Stimulated activated CD4-positive, alpha-beta T cell treated with anti-CD3 and anti-CD28 coated beads, Interleukin-1b, Interleukin-23, amount 100 ng/mL, for 1 hour (primary cell): ENCODE measurements around the gene PRKCE.

Experiments
- DNase-seq, 2 donors: peaks; one replicate each; pipeline ENCODE4 v3.0.0-alpha.2; 2020; ENCODE audit warnings: low read depth in 2 of 2

The PRKCE gene

DNA sequence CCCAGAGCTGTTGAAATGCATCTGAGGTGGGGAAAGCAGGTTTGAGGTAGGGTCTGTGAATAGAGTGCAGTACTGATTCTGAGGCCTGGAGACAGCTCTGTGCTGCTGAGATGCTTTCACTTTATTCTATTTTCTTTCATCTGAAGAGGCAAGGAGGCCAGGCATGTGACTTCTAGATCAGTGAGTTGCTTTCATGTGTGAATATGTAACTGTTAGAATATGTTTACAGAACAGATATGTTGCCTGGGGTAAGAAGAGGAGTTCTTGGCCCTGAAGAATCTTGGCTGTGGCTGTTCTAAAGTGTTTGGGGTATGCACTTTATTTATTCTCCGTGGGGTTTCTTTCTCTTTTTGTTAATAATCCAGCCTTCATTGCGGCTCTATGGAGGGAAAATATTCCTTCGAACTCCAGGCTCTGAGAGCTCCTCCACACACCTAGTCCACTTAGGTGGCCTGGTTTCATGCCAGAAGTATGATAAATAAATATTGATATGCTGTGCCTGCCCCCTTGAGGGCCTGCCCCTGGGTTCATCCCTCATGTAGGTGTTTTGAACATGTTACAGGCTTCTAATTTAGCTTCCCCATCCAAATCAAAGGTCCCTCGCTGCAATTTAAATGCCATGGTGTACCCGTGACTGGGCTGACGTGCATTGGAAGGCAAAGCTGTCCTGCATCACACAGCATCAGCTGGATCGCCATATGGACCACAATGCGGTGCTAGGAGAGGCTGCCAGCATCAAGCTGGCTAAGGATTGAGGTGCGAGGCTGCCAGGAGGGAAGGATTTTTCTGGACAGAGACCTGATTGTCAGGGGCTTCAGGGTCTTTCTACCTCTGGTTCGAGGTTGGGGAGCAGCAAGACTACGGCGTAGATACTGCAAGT is 102.9 kb downstream of the PRKCE start:
- no peak for DNase-seq

DNA sequence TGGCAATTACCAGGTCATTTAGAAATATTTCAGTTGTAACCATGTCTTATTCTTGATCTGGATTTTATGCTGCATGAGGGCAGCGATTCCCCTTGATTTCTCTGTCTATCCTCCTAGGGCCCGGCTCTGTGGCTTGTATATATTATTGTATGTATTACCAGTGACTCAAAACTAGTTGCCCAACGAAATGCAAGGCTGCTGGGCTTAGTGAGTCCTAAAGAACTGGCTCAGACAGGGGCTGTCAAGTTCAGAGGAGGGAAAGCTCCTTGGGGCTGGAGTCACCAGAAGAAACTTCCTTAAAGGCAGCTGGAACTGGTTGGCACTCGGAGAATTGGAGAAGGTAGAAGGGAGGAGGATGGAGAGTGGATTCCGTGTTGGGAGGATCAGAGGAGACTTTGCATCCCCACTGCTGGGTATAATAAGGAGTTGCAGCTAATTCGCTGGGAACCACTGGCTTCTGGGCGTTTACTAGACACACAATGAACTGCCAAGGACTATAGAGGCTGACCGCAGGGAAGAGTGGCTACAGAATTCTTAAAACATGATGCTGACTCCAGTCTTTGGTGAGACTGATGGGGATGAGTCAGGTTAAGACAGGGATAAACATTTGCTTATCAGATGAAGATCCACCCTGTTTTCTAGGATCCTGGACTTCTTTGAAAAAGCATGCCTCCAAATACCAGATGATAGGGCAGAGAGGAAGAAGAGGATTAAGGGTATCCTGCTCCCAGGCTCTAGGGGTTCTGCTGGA is 104.3 kb downstream of the PRKCE start:
- DNase-seq, result no peak

DNA sequence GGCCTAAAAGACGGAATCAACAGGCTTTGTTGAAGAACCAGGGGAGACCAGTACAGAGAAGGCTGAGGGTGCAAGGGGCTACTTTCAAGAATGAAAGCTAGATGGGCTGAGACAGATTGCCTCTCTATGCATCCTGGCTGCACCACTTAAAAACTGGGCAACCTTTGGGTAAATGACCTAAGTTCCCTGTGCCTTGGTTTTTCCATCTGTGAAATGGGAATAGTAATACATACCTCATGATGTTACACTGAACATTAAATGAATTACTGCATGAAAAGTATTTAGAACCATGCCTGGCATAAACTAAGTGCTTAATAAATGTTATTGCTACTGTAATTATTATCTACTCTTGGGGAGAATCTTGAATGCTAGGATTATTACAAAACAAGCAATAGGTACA is 106.5 kb downstream of the PRKCE start:
- DNase-seq, result no peak

DNA sequence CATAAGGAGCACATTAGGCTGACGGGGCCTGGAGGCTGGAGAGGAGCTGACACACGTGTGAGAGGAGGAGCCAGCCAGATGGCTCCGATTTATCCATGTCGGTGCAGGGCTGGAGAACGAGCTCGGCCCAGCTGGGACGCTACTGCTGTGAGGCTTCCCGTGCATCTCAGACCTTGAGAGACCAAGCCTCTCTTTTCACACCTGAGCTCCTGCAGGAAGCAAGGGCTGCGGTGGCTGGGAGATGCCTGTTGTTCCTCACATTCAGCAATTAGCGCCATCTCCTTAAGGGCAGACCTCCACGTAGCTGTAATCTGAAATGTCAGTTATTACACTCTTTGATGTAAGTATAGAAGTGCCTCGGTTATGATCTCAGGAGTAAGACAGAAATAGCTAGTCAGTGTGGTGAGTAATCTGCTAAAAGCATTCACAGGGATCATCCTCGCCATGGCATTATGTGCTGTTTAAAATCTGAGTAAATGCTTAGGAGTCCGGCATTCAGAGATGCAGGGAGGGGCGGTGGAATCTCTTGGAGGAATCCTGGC is 107.9 kb downstream of the PRKCE start:
- no peak for DNase-seq

DNA sequence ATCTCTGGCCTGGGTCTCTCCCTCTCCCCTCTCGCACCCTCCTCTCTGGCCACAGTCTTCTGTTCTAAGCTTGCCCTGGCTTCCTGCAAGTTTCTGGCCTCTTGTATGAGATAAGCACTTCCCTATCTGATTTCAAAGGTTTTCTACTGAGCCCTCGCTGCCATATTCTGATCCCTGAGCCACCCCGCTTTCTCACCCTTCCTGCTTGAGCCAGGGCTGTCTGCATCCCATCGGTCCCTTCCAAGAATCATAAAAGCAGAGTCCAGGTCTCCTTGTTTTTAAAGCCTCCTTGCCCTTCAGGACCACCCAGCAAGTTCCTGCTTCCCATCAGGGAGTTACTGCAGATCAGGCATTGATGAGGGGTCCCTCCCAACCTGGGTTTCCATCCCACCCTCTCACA is 110.2 kb downstream of the PRKCE start:
- no peak for DNase-seq

DNA sequence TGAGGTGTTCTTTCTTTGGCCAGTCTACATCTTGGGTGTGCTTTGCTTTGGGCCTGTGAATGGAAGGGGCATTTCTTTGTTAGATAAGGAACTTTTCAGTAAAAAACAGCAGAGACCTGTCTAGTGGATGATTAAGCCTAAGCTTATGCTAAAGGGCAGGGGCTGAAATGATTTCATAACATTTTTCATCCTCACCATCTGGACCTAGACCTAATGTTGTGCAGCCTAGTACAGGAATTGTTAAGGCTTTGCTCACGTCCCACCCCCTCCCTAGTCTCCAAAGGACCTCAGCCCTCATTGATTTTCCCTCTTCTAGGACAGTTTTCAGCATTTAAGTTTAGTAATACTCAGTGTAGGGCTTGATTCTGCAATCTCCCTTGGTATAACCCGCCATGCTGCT is 111.8 kb downstream of the PRKCE start:
- no peak for DNase-seq

DNA sequence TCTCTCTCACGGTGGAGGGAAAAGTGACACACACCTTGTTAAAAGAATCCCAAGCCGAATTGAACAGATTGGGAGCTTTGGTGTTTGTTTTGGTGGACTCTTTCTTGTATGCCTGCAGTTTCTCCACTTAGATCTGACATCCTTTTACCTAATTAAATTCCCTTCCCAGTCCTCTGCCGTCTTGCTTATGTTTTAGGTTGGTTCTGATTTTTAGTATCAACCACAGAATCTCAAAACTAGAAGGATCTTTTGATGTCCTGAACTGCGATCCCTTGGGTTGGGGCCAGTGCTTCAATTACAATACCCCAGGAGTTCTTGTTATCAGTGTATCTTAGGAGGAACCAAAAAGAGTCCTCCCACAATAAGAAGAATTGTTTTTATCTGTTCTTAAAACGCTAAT is 112.3 kb downstream of the PRKCE start:
- DNase-seq, result no peak

DNA sequence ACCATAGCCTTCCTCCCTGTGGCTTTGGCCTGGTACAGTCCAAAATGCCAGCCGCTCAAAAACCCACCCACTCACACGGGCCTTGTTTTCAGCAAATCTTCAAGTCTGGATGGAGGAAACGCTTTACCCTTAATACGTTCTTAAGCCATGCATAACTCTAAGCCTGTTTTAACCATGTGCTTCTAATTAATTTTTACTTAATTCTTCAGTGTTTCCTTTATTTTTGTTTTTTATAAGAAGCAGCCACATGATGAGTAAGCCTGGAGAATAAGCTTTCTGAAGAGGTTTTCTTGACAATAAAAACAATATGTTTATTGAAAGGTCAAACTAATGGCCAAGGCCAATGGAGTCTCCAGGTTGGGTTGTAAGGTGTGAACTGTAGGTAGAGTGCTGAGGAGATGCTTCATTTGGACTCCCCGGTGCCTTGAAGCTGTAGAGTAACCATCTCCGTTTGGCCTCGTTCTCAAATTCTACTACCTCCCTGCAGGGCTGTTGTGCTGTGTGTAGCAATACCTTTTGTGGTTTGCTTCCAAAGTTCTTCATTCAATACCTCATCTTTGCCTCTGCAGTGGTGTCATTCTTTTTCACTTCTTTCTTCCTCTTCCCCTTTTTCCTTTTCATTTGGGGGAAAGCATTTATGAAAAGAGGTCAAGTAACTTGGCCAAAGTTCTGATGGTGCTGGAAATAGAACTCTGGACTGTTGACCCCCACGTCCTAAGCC is 113.7 kb downstream of the PRKCE start:
- no peak for DNase-seq

DNA sequence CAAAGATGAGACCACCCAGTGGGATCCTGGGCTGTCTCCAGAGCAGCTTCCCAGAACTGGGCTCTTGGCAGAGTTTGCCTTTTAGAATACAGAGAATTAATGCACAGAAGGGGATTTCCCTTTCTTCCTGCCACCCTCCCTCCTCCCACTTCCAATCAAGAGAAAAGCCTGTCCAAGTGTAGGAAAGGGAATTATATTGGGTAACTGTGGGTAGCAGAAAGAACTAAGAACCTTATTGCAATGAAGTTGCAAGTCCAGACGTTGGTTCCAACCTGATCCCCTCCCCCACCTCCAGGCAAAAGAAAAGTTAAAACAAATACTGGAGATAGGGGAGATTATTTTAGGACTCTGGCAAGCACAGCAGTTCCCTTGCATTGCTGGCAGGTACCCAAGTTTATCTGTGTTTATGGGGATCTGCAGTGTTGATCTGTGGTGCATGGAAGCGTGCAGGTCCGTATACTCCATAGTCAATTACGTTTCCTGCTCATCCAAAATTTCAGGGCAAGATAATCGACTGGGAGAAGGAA is 114.3 kb downstream of the PRKCE start:
- DNase-seq, result no peak

DNA sequence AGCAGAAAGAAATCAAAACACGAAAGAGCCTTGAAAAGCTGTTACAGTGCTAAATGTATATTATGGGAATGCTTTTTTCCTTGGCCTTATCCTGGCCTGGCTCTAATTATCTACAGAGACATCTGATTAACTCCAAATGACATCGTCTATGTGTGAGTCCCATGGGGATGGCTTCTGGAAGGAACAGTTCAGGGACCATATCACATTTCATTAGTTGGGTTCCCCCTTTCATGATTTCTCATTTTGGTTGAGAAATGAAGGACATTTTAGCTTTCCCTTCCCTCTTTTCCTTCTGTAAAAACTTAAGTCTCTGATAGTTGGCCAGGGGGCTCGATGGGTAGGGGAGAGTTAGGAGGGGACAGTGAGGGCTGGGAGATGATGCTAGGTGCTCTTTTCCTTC is 116.7 kb downstream of the PRKCE start:
- DNase-seq, result no peak

DNA sequence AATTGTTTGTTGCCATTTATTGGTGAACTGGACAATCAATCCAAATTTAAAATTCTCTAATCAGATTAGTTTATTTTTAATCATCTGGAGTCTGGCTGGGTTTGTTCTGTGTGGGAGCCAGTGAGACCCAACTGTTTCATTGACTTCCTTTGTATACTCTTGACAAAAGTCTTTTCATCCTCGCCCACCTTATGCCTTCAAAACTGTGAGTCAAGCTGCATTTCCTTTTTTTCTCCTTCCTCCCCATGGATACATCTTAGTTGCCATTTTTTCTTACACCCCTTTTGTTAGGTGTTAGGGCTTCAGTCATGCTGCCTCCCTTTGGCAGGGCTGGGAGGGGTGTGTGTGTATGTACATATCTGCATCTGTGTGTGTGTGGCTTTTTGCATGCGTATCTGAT is 117.6 kb downstream of the PRKCE start:
- DNase-seq, result no peak

DNA sequence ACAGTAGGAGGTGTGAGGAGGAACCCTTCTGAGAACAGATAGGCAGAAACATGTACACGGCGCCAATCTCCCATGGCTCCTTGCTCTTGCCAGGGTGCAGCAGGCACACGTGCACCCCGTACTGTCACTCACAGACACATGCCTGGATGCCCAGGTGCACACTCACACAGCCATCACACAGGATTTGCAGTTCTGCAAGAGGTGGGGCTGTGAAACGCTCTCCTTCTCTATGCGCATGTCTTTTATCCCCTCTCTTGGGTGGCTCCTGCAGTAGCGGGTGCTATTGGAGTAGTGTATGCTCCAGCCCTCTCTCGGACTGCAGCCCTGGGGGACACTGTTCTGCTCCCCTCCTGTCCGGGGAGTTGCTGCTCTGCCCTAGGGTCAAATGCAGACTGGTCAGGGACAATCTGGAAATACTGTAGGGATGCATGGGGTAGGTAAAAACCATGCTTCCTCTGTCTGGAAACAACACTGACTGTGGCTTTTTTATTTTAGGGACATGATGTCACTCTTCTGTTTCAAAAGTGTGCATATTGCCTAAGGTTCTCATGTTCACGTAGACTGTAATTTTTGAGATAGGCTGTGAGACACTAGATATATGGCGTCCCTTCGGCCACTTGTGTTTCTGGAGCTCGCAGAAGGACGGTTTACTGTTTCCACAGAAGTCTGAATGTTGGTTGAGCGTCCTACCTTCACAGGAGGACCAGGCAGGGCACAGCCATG is 118.5 kb downstream of the PRKCE start:
- DNase-seq, result no peak

DNA sequence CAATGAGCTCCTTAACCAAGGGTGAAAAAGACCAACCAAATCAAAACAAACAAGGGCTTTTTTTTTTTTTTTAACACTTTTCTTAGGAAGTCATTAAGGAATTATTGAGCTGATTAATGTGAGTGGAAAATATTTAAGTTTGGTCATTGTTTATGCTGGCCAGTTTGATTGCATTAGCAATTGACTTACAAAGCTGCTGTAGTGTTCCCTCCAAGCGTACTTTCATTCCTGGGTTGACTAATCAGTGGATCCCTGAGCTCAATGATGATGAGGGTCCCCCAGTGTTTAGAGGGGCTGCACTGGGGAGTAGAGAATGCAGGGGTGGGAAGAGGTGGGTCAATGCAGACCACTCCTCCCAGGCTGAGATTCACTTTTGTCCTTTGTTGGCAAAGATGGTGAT is 119.3 kb downstream of the PRKCE start:
- DNase-seq, result no peak

DNA sequence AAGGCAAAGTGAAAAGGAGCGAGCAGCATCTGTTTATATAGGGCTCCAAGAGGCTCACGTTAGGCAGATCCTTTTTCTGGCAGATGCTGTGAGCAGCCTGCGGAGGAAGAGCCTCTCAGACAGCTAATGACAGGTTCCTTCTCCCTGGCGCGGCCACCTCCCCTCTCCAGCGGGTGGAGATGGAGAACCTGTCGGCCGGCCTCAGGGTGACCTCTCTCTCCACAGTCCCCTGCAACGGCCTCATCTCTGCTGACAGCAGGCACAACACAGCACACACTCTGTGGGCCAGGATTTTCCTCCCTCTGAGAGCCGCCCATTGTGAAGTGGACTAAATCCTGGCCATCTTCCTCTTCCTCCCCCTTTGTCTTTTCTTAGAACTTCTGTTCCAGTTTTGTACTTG is 119.8 kb downstream of the PRKCE start:
- no peak for DNase-seq

DNA sequence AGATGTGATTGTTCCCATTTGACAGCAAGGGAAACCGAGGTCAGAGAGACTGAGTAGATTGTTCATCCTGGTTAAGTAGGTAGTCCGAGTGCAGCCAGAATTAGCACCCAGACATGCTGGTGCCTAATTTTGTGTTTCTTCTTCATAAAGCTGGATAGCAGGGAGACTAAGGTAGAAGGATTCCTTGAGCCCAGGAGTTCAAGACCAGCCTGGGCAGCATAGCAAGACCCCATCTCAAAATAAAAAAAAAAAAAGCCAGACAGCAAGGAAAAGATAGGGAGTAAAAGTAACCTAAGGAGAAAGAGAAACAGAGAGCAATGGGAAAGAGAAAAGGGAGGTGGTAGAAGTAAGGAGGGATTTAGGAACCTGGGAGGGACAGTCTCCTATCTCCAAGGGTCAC is 120.6 kb downstream of the PRKCE start:
- DNase-seq, result no peak

DNA sequence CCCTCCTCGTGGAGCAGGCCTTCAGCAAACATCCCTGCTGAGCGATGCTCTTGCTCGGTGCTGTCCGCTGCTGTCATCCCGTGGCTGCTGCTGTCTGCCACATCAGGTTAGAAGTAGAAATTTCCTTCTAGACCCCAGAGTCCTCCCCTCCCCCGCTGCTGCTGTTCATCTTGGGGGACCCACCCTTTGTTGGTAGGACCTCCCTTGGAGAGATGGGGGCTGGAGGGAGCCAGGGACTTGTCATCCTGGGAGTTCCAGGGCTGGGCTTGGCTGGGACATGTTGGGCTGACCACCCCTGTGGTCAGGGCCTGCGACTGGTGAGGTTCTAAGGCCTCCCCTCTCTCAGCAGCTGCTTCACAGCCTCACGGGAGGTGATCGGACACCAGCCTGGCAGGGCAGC is 122.4 kb downstream of the PRKCE start:
- DNase-seq, result no peak

DNA sequence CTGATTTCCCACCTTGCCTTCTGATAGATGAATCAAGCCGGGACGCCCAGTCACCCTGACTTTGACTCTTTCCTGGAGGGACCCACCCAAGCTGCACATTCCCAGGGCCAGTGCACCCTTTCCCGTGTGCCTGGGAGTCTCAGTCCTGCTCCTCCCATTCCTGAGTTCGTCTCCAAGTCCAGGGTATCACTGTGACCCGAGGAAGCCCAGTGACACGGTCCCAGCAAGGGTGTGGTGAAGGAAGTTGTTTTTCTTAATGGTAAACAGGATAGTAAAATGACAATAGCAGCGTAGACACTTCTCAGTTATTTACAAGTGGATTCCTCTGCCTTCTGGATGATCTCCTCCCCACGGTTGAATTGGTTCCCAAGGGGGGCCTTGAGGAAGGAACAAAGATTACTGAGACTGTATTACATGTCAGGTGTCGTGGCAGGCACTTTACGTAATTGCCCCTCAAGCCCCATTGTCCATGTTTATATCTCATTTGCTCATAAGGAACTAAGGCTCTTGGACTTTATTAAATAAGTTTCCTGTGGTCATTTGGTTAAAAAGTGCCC is 123.3 kb downstream of the PRKCE start:
- DNase-seq, result no peak

DNA sequence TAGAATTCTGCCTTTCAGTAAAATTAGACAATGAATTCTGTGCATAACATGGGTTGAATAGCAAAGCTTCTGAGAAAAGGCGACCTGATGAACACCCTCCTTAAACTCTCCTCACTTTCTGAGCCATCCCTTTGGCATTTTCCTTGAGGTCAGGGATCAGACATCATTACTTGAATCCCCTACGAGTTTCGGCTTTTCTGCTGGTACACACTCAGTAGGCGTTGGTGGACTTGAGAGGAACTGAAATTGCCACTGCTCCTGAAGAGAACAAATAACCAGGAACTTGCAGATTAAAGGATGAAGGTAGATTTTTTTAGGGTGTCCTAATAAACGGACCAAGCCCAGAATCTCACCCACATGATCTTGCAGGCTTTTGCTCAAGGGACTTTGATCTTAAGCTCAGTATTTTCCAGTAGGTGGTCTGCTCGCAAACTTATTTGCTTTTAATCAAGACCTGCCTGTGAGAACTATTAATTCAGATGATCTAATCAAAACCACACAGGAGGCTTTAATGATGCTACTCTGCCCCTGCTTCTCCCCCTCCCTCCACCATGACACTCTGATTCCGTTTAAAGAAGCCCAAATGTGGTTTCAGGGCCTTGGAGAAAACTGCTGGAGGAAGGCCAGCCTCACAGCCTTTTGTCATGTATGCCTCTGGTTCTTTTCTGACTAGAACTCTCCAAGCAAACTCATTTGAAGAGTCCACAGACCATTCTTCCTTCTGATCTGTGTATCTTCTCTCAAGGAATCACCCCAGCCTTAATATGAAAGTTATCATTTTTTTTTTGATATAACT is 124.9 kb downstream of the PRKCE start:
- no peak for DNase-seq

DNA sequence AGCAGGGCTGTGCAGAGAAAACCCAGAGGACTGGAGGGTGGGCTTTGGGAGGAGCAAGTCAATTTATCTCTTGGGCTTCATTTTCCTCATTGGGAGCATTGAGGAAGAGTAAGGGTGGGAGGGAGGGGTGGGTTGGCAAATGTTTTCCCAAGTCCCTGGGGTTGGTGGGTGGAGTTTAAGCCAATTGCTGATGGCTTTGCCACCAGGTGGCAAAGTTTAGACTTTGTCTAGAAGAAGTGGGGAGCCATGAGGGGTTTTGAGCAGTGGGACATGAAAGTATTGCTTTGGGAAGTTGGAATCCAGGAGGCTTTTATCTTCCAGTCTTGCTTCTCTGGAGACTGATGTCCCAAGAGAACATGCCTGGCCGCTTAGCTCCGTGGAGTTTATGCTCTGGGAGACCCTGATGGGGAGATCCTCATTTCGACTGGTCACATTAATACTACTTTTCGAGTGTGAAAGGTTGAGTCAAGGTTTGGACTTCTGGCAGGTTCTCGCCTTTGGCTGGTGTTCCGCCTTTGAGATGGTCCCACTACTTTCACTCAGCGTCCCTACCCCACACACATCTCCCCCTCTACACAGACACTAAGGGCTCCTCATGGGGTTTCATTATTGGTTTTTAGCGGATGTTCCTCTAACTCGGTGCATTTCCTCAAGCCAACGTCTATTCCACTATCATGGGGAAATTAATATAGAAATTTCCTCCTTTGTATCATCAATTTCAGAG is 126.7 kb downstream of the PRKCE start:
- no peak for DNase-seq
